Hepatocyte (in vitro differentiated cells): ENCODE measurements around the gene PLCD3. TPM values are rescaled to one million over a fixed set of nuclear protein-coding genes. Genes with fewer than 3 reads are reported as not detected.
A peak's percentile ranks its signal among the peaks of the same experiment; 100 is the strongest.

Source experiments
- DNase-seq: peaks from one replicate; pipeline ENCODE4 v3.0.0-alpha.2; 2016; ENCODE audit warnings: low spot score
- H2AFZ ChIP-seq: fragments of 200-600 bp; sonication (generic); 2 replicates; pipeline ENCODE4 v1.6.0; 2016; ENCODE audit warnings: antibody characterized with exemption, mild to moderate bottlenecking
- H3K27ac ChIP-seq: fragments of 200-600 bp; sonication (generic); 2 replicates; pipeline ENCODE4 v1.5.1; 2016; ENCODE audit warnings: mild to moderate bottlenecking
- H3K27me3 ChIP-seq: fragments of 200-600 bp; sonication (generic); 2 replicates; pipeline ENCODE4 v1.6.1; 2016
- H3K36me3 ChIP-seq: fragments of 200-600 bp; sonication (generic); replicated peaks from 2 replicates; pipeline ENCODE4 v1.5.1; 2016; ENCODE audit warnings: low read depth; ENCODE audit not compliant: insufficient read depth
- H3K4me1 ChIP-seq: fragments of 200-600 bp; sonication (generic); 2 replicates; pipeline ENCODE4 v1.5.1; 2016; ENCODE audit warnings: mild to moderate bottlenecking, moderate library complexity; ENCODE audit not compliant: insufficient read depth
- H3K4me2 ChIP-seq: fragments of 200-600 bp; sonication (generic); 2 replicates; pipeline ENCODE4 v1.6.0; 2016
- H3K4me3 ChIP-seq: fragments of 200-600 bp; sonication (generic); 2 replicates; pipeline ENCODE4 v1.5.1; 2016; ENCODE audit warnings: mild to moderate bottlenecking
- H3K79me2 ChIP-seq: fragments of 200-600 bp; sonication (generic); 2 replicates; pipeline ENCODE4 v1.6.0; 2017; ENCODE audit warnings: mild to moderate bottlenecking
- H3K9me2 ChIP-seq: fragments of 200-600 bp; sonication (generic); replicated peaks from 2 replicates; pipeline ENCODE4 v1.6.0; 2017; ENCODE audit warnings: mild to moderate bottlenecking; ENCODE audit not compliant: insufficient read depth
- H3K9me3 ChIP-seq: fragments of 200-600 bp; sonication (generic); 2 replicates; pipeline ENCODE4 v1.5.1; 2016; ENCODE audit warnings: low read depth, mild to moderate bottlenecking
- H4K20me1 ChIP-seq: fragments of 200-600 bp; sonication (generic); 2 replicates; pipeline ENCODE4 v1.6.0; 2016; ENCODE audit warnings: mild to moderate bottlenecking; ENCODE audit not compliant: insufficient read depth, poor library complexity, severe bottlenecking
- EZH2 ChIP-seq: fragments of 200-600 bp; sonication (generic); IDR thresholded peaks from 2 replicates; pipeline ENCODE4 v1.6.1; 2016; ENCODE audit warnings: antibody characterized with exemption, mild to moderate bottlenecking, borderline replicate concordance
- EZH2phosphoT487 ChIP-seq: fragments of 200-600 bp; sonication (generic); IDR thresholded peaks from one replicate; pipeline ENCODE4 v1.6.1; 2018; ENCODE audit warnings: antibody characterized with exemption, mild to moderate bottlenecking, low read depth, moderate library complexity; ENCODE audit not compliant: unreplicated experiment, severe bottlenecking
- WGBS: methylation state at CpG from one replicate; pipeline ENCODE4 v1.1.6; 2016; ENCODE audit warnings: low lambda C conversion rate; ENCODE audit errors: missing lambda C conversion rate; 5-methylcytosine and 5-hydroxymethylcytosine counted together
- polyA plus RNA-seq: library from polyadenylated mRNA; unstranded; fragments of >200 nt; fragmentation: Nextera tagmentation; extraction: Ambion mirVana; gene quantifications from 2 replicates; pipeline ENCODE4 v1.2.1, GENCODE V29; 2016
- total RNA-seq: library from RNA; depleted of rRNA; stranded (reverse); fragments of >200 nt; gene quantifications from 2 replicates; pipeline ENCODE4 v1.2.3, GENCODE V29; 2014
- TF ChIP-seq, protein P1 (sequence below): fragments of 200-600 bp; sonication (generic); IDR thresholded peaks from 2 replicates; pipeline ENCODE4 v1.5.1; 2016; ENCODE audit warnings: antibody characterized with exemption, mild to moderate bottlenecking; ENCODE audit not compliant: poor library complexity

Gene PLCD3
- total and polyA plus RNA-seq, 2 experiments from 2014 or later = 41.8 to 69.7 TPM

DNA sequence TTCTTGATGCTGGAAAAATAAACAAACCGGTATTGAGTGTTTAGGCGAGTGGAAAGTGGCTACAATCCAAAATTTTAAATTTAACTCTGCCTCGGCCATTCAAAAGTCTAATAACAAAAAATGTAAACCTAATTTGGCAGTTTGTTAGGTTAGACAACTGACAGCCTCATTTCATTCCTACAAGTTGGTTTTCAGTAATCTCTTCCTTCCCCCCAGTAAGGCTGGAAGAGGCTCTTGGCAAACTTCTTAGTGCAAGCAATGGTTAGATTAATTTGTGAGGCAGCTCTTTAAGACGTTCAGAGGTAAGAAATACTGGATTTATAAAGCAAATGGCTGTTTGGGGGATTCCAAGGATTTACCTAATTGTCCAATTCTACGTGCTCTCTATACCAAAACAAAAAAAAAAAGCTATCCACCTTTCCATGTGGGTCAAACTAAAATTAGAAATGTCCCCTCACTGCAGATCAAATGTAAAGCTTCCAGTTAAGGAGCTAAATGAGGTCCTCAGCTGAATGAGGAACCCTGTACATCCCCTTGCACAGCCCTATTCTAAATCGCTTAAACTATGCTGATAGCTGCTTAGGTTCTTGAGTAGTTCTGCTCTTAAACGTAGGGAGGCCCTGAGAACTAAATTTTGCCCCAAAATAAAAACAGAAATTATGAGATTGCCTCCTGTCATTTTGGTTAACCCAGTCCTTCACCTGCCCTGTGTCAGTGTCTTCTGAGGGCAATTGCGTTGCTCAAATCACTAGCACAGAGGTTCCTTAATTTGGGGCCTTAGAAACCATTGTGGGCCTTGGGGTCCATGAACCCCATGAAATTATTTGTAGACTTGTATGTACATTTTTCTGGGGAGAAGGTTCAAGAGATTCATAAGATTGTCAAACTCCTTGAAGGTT, 18.8 kb upstream of the PLCD3 start:
- H3K4me3 ChIP-seq = peak overlapping the region; percentile 90

DNA sequence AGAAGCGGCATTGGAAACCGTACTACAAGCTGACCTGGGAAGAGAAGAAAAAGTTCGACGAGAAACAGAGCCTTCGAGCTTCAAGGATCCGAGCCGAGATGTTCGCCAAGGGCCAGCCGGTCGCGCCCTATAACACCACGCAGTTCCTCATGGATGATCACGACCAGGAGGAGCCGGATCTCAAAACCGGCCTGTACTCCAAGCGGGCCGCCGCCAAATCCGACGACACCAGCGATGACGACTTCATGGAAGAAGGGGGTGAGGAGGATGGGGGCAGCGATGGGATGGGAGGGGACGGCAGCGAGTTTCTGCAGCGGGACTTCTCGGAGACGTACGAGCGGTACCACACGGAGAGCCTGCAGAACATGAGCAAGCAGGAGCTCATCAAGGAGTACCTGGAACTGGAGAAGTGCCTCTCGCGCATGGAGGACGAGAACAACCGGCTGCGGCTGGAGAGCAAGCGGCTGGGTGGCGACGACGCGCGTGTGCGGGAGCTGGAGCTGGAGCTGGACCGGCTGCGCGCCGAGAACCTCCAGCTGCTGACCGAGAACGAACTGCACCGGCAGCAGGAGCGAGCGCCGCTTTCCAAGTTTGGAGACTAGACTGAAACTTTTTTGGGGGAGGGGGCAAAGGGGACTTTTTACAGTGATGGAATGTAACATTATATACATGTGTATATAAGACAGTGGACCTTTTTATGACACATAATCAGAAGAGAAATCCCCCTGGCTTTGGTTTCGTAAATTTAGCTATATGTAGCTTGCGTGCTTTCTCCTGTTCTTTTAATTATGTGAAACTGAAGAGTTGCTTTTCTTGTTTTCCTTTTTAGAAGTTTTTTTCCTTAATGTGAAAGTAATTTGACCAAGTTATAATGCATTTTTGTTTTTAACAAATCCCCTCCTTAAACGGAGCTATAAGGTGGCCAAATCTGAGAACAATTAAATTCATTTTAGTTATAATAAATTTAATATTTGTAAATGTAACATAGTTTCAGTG, 17.7 kb upstream of the PLCD3 start:
- Histone ChIP-seq H3K27me3 (no peaks in the 10 kb centered on the region), H3K4me3 (peak overlapping the region; percentile 90), H2AFZ (peak overlapping the region; percentile 38), H4K20me1 (peaks cover 24% of the 10 kb centered on the region), H3K79me2 (peaks cover 51% of the 10 kb centered on the region), H3K36me3 (no peaks in the 10 kb centered on the region), H3K9me2 (no peaks in the 10 kb centered on the region), H3K4me1 (peaks cover 15% of the 10 kb centered on the region), H3K27ac (peak overlapping the region; percentile 99), H3K4me2 (peak overlapping the region; percentile 92), H3K9me3 (no peaks in the 10 kb centered on the region)
- TF ChIP-seq EZH2phosphoT487 (no peak), EZH2 (no peak)
- TF ChIP-seq, protein P1, sequence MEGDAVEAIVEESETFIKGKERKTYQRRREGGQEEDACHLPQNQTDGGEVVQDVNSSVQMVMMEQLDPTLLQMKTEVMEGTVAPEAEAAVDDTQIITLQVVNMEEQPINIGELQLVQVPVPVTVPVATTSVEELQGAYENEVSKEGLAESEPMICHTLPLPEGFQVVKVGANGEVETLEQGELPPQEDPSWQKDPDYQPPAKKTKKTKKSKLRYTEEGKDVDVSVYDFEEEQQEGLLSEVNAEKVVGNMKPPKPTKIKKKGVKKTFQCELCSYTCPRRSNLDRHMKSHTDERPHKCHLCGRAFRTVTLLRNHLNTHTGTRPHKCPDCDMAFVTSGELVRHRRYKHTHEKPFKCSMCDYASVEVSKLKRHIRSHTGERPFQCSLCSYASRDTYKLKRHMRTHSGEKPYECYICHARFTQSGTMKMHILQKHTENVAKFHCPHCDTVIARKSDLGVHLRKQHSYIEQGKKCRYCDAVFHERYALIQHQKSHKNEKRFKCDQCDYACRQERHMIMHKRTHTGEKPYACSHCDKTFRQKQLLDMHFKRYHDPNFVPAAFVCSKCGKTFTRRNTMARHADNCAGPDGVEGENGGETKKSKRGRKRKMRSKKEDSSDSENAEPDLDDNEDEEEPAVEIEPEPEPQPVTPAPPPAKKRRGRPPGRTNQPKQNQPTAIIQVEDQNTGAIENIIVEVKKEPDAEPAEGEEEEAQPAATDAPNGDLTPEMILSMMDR = no peak
- peak; percentile 76 for DNase-seq
- WGBS = 1% methylated on average over 56 of the region's 56 CpGs

More for the DNA sequence above, 18.8 kb upstream of the PLCD3 start:
- 30% methylated on average over 8 of the region's 8 CpGs for WGBS
- DNase-seq = no peak
- peak overlapping the region; percentile 92 for H3K4me2 ChIP-seq
- no peaks in the 10 kb centered on the region for H3K9me2 ChIP-seq
- H3K27ac ChIP-seq = peak overlapping the region; percentile 99
- H2AFZ ChIP-seq = no peak overlapping the region
- H3K4me1 ChIP-seq = peaks cover 13% of the 10 kb centered on the region
- TF ChIP-seq EZH2phosphoT487 = no peak
- TF ChIP-seq, protein P1 = no peak
- no peak for TF ChIP-seq EZH2
- H3K79me2 ChIP-seq = peaks cover 63% of the 10 kb centered on the region
- H3K9me3 ChIP-seq = no peaks in the 10 kb centered on the region
- no peaks in the 10 kb centered on the region for H3K27me3 ChIP-seq
- peaks cover 24% of the 10 kb centered on the region for H4K20me1 ChIP-seq
- H3K36me3 ChIP-seq = no peaks in the 10 kb centered on the region

DNA sequence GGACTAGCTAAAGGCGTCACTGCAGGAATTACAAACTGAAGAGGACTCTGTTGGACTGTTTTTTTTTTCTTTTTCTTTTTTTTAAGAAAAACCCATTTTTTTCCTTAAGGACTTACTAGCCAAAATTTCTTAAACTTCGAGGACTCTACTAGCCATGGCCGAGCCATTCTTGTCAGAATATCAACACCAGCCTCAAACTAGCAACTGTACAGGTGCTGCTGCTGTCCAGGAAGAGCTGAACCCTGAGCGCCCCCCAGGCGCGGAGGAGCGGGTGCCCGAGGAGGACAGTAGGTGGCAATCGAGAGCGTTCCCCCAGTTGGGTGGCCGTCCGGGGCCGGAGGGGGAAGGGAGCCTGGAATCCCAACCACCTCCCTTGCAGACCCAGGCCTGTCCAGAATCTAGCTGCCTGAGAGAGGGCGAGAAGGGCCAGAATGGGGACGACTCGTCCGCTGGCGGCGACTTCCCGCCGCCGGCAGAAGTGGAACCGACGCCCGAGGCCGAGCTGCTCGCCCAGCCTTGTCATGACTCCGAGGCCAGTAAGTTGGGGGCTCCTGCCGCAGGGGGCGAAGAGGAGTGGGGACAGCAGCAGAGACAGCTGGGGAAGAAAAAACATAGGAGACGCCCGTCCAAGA, 16.8 kb upstream of the PLCD3 start:
- Histone ChIP-seq H3K36me3 (no peaks in the 10 kb centered on the region), H3K27me3 (no peaks in the 10 kb centered on the region), H3K9me2 (no peaks in the 10 kb centered on the region), H3K9me3 (no peaks in the 10 kb centered on the region), H2AFZ (peak overlapping the region; percentile 38), H3K79me2 (peaks cover 46% of the 10 kb centered on the region), H3K4me1 (peaks cover 23% of the 10 kb centered on the region), H3K4me3 (peak overlapping the region; percentile 90), H3K4me2 (peak overlapping the region; percentile 92), H4K20me1 (peaks cover 24% of the 10 kb centered on the region), H3K27ac (peak overlapping the region; percentile 99)
- WGBS = 1% methylated on average over 27 of the region's 32 CpGs
- peak; percentile 95 for DNase-seq
- TF ChIP-seq, protein P1 = peak; percentile 86
- TF ChIP-seq EZH2 = no peak
- TF ChIP-seq EZH2phosphoT487 = no peak
